NCI-H2029 treated with DMSO at 0.1 percent for 48 hours (cell line): ENCODE measurements around the gene NME7.
"Not testable (repeated sequence)": the region's sequence is repeated elsewhere in the genome, so short reads cannot be mapped to it uniquely, and the experiment has no call there.

Experiments used
- DNase-seq: peaks from one replicate; lab custom pipeline; 2025; lab: John Stamatoyannopoulos, UW

Gene NME7

GRCh38 chr1:169217636-169218035 lies 150.0 kb downstream of the NME7 start:
- DNase-seq, result no peak

- no peak for DNase-seq
These were observed 153.0 kb downstream of the NME7 start for GRCh38 chr1:169214598-169214997.

GRCh38 chr1:169212088-169212487 lies 155.5 kb downstream of the NME7 start:
- no peak for DNase-seq

GRCh38 chr1:169207797-169208520 lies 159.6 kb downstream of the NME7 start:
- no peak for DNase-seq

GRCh38 chr1:169204157-169204556 lies 163.4 kb downstream of the NME7 start:
- DNase-seq, result no peak

- no peak for DNase-seq
These were observed 164.6 kb downstream of the NME7 start for GRCh38 chr1:169202791-169203665.

GRCh38 chr1:169201084-169201619 lies 166.4 kb downstream of the NME7 start:
- no peak for DNase-seq

GRCh38 chr1:169200319-169200718 lies 167.3 kb downstream of the NME7 start:
- no peak for DNase-seq

GRCh38 chr1:169196581-169196980 lies 171.0 kb downstream of the NME7 start:
- DNase-seq, result no peak

GRCh38 chr1:169196161-169196560 lies 171.4 kb downstream of the NME7 start:
- no peak for DNase-seq

GRCh38 chr1:169193191-169193850 lies 174.3 kb downstream of the NME7 start:
- DNase-seq, result no peak

GRCh38 chr1:169186106-169186505 lies 181.5 kb downstream of the NME7 start:
- DNase-seq, result peak; percentile 5

- no peak for DNase-seq
These were observed 182.8 kb downstream of the NME7 start for GRCh38 chr1:169184812-169185211.

- no peak for DNase-seq
These were observed 187.4 kb downstream of the NME7 start for GRCh38 chr1:169180174-169180573.

GRCh38 chr1:169179431-169179830 lies 188.2 kb downstream of the NME7 start:
- not testable (repeated sequence) for DNase-seq

GRCh38 chr1:169175461-169175860 lies 192.1 kb downstream of the NME7 start:
- no peak for DNase-seq

- no peak for DNase-seq
These were observed 204.5 kb downstream of the NME7 start for GRCh38 chr1:169163059-169163458.

GRCh38 chr1:169161496-169162194 lies 206.0 kb downstream of the NME7 start:
- DNase-seq, result no peak

- DNase-seq, result no peak
These were observed 206.6 kb downstream of the NME7 start for GRCh38 chr1:169160845-169161495.

- no peak for DNase-seq
These were observed 211.0 kb downstream of the NME7 start for GRCh38 chr1:169156580-169156979.

- no peak for DNase-seq
These were observed 211.9 kb downstream of the NME7 start for GRCh38 chr1:169155675-169156074.
